ENCODE results near the gene LLGL2. TPM values are rescaled to one million over a fixed set of nuclear protein-coding genes. Genes with fewer than 3 reads are reported as not detected.
"Not testable (repeated sequence)": the region's sequence is repeated elsewhere in the genome, so short reads cannot be mapped to it uniquely, and the experiment has no call there.

Gene LLGL2
- 34.4 TPM for total RNA-seq (ENCODE audit: unreplicated experiment)
- long read RNA-seq, partial matches to known transcripts, result 4 of 9 reads
- long read RNA-seq, other reads (novel, unspliced or antisense), result 3 of 9 reads

GRCh38 chr17:75524970-75525805 lies at the start of gene LLGL2:
Gene LLGL2 (plus strand): TSS chr17:75525697. CDS start chr17:75543427, 17,730 bp downstream.
- Mint-ChIP-seq H3K27me3 (ENCODE audit: unreplicated experiment) (peaks cover 2% of the 10 kb centered on the region), H3K4me3 (ENCODE audit: unreplicated experiment) (peak within 1 kb of the TSS; percentile 90), H3K9me3 (ENCODE audit: unreplicated experiment) (no peaks in the 10 kb centered on the region), H3K36me3 (ENCODE audit: low read depth, unreplicated experiment) (peaks cover 5% of the 10 kb centered on the region), H3K4me1 (ENCODE audit: unreplicated experiment) (peaks cover 5% of the 10 kb centered on the region), H3K27ac (ENCODE audit: unreplicated experiment) (no peak within 1 kb of the TSS)
- peak; percentile 68 for DNase-seq (ENCODE audit: low spot score)
- no peak for TF ChIP-seq CTCF (IDR thresholded peaks at IDR 0.05; ENCODE audit: unreplicated experiment)

- no peak for TF ChIP-seq CTCF (IDR thresholded peaks at IDR 0.05; ENCODE audit: unreplicated experiment)
- H3K27ac Mint-ChIP-seq (ENCODE audit: unreplicated experiment), result no peak overlapping the region
- DNase-seq (ENCODE audit: low spot score), result no peak
- no peak overlapping the region for H3K4me3 Mint-ChIP-seq (ENCODE audit: unreplicated experiment)
- peaks cover 36% of the 10 kb centered on the region for H3K4me1 Mint-ChIP-seq (ENCODE audit: unreplicated experiment)
- H3K36me3 Mint-ChIP-seq (ENCODE audit: low read depth, unreplicated experiment), result peaks cover 14% of the 10 kb centered on the region
- H3K9me3 Mint-ChIP-seq (ENCODE audit: unreplicated experiment), result no peaks in the 10 kb centered on the region
- H3K27me3 Mint-ChIP-seq (ENCODE audit: unreplicated experiment), result no peaks in the 10 kb centered on the region
These were observed 49.6 kb upstream of the LLGL2 start for GRCh38 chr17:75475851-75476250.

GRCh38 chr17:75476271-75476671 lies 49.2 kb upstream of the LLGL2 start:
- Mint-ChIP-seq H3K36me3 (ENCODE audit: low read depth, unreplicated experiment) (peaks cover 14% of the 10 kb centered on the region), H3K4me1 (ENCODE audit: unreplicated experiment) (peaks cover 40% of the 10 kb centered on the region)
- TF ChIP-seq CTCF (IDR thresholded peaks at IDR 0.05; ENCODE audit: unreplicated experiment), result no peak

GRCh38 chr17:75476752-75477489 lies 48.6 kb upstream of the LLGL2 start:
- no peak for TF ChIP-seq CTCF (IDR thresholded peaks at IDR 0.05; ENCODE audit: unreplicated experiment)
- Mint-ChIP-seq H3K4me3 (ENCODE audit: unreplicated experiment) (peak overlapping the region; percentile 72), H3K27me3 (ENCODE audit: unreplicated experiment) (no peaks in the 10 kb centered on the region), H3K4me1 (ENCODE audit: unreplicated experiment) (peaks cover 42% of the 10 kb centered on the region), H3K36me3 (ENCODE audit: low read depth, unreplicated experiment) (peaks cover 11% of the 10 kb centered on the region), H3K9me3 (ENCODE audit: unreplicated experiment) (no peaks in the 10 kb centered on the region), H3K27ac (ENCODE audit: unreplicated experiment) (no peak overlapping the region)
- DNase-seq (ENCODE audit: low spot score), result no peak

More at GRCh38 chr17:75476271-75476671, 49.2 kb upstream of the LLGL2 start:
- no peak for DNase-seq (ENCODE audit: low spot score)
- Mint-ChIP-seq H3K4me3 (ENCODE audit: unreplicated experiment) (peak overlapping the region; percentile 72), H3K27ac (ENCODE audit: unreplicated experiment) (no peak overlapping the region), H3K9me3 (ENCODE audit: unreplicated experiment) (no peaks in the 10 kb centered on the region), H3K27me3 (ENCODE audit: unreplicated experiment) (no peaks in the 10 kb centered on the region)

- not testable (repeated sequence) for DNase-seq (ENCODE audit: low spot score); H3K4me3 Mint-ChIP-seq (ENCODE audit: unreplicated experiment); H3K27ac Mint-ChIP-seq (ENCODE audit: unreplicated experiment); H3K36me3 Mint-ChIP-seq (ENCODE audit: low read depth, unreplicated experiment); H3K27me3 Mint-ChIP-seq (ENCODE audit: unreplicated experiment); H3K9me3 Mint-ChIP-seq (ENCODE audit: unreplicated experiment)
- H3K4me1 Mint-ChIP-seq (ENCODE audit: unreplicated experiment), result peaks cover 42% of the 10 kb centered on the region
These were observed 48.0 kb upstream of the LLGL2 start for GRCh38 chr17:75477490-75477862.

All from endothelial cell (in vitro differentiated cells).